Measurements from ENCODE around the gene SORCS2. TPM values are rescaled to one million over a fixed set of nuclear protein-coding genes. Genes with fewer than 3 reads are reported as not detected.

SORCS2 gene
- total and polyA plus RNA-seq, 2 of the 4 experiments (the other 2 are of a cell fraction), result 0.36 to 0.62 TPM

GRCh38 chr4:7766661-7767345, 574.5 kb downstream of the SORCS2 start:
- Histone ChIP-seq H3K4me2 (ENCODE audit: low read depth, low read length) (no peak overlapping the region), H3K9me1 (ENCODE audit: insufficient read depth, low read length) (peaks cover 13% of the 10 kb centered on the region; the same call in 1 of the 2 replicates), H2AK9ac (replicated peaks; ENCODE audit: low read depth, low read length, poor library complexity) (no peak overlapping the region), H3K79me1 (ENCODE audit: low read depth in 1 of 2, low read length in 2 of 2) (peaks cover 27 to 81% of the 10 kb centered on the region in 2 experiments), H3K18ac (ENCODE audit: low read depth, low read length) (no peak overlapping the region), H3K9me3 (ENCODE audit: control insufficient read depth, insufficient read depth, low read length) (no peaks in the 10 kb centered on the region), H2BK15ac (ENCODE audit: low read depth, low read length) (no peak overlapping the region), H3K9ac (ENCODE audit: low read depth, low read length) (no peak overlapping the region), H2BK120ac (ENCODE audit: low read depth, low read length) (no peak overlapping the region), H4K91ac (ENCODE audit: insufficient read depth, low read depth, low read length) (no peak overlapping the region), H4K20me1 (ENCODE audit: insufficient read depth, low read length) (peaks cover 60% of the 10 kb centered on the region), H3K4ac (ENCODE audit: low read depth, low read length) (no peak overlapping the region), H4K5ac (ENCODE audit: low read depth, low read length) (no peak overlapping the region), H4K8ac (ENCODE audit: low read depth in 2 of 2, low read length in 2 of 2) (no peak overlapping the region), H3K27me3 (ENCODE audit: control insufficient read depth, insufficient read depth, low read length) (no peaks in the 10 kb centered on the region), H2BK20ac (ENCODE audit: low read depth, low read length) (no peak overlapping the region), H3K4me3 (ENCODE audit: insufficient read depth, low read depth, low read length) (no peak overlapping the region), H3K14ac (replicated peaks; ENCODE audit: low read depth, low read length) (no peak overlapping the region), H3K4me1 (ENCODE audit: control insufficient read depth, insufficient read depth, low read length) (peaks cover 4% of the 10 kb centered on the region), H3K23ac (ENCODE audit: low read depth, low read length) (no peak overlapping the region), H2BK5ac (ENCODE audit: low read depth, low read length, poor library complexity, severe bottlenecking) (no peak overlapping the region), H3K56ac (ENCODE audit: extremely low read depth, insufficient read depth, low read length) (no peak overlapping the region), H3K36me3 (ENCODE audit: control insufficient read depth, insufficient read depth, low read length) (peaks cover 91% of the 10 kb centered on the region), H3K27ac (ENCODE audit: insufficient read depth, low read length) (no peak overlapping the region), H2AFZ (replicated peaks; ENCODE audit: low read length, poor library complexity) (no peak overlapping the region), H2AK5ac (ENCODE audit: low read depth, low read length) (no peak overlapping the region)
- in situ Hi-C loops (cut with MboI; ENCODE audit: low sequenced_read_pairs), result loop anchor here (10.0 kb wide), 1 partner anchor 218 kb away; no protein-coding TSS in a partner anchor
- ATAC-seq (ENCODE audit: low read depth) (no peak), DNase-seq (no peak)
- ChIA-PET POLR2A (ENCODE audit: unreplicated experiment) (no interaction called here), CTCF (interaction anchor here (2.2 kb wide), 1 partner anchor 38 kb away, joined by 5 read pairs; no protein-coding TSS in a partner anchor)
- intact Hi-C loops (cut with micrococcal nuclease), result no loop called here
- no TSS peak for BruUV-seq (replicated peaks)
- dilution Hi-C loops (cut with HindIII; ENCODE audit: low sequenced_read_pairs, unreplicated experiment), result no loop called here
- TF ChIP-seq RCOR1 (IDR thresholded peaks at IDR 0.05; ENCODE audit: insufficient replicate concordance, low read length) (no peak), RFX5 (IDR thresholded peaks at IDR 0.05; ENCODE audit: low read depth, low read length) (no peak), POLR2A (IDR thresholded peaks at IDR 0.05; ENCODE audit: low read depth, low read length) (no peak), USF2 (IDR thresholded peaks at IDR 0.05; ENCODE audit: low read depth, low read length) (no peak), FOS (IDR thresholded peaks at IDR 0.05; ENCODE audit: low read depth, low read length) (no peak), MAFK (IDR thresholded peaks at IDR 0.05; ENCODE audit: low read depth, low read length) (no peak), BHLHE40 (IDR thresholded peaks at IDR 0.05; ENCODE audit: low read depth, low read length) (no peak), MXI1 (IDR thresholded peaks at IDR 0.05; ENCODE audit: borderline replicate concordance, low read depth, low read length) (no peak), SMC3 (IDR thresholded peaks at IDR 0.05; ENCODE audit: low read depth, low read length) (no peak)
- TF ChIP-seq, protein P1, sequence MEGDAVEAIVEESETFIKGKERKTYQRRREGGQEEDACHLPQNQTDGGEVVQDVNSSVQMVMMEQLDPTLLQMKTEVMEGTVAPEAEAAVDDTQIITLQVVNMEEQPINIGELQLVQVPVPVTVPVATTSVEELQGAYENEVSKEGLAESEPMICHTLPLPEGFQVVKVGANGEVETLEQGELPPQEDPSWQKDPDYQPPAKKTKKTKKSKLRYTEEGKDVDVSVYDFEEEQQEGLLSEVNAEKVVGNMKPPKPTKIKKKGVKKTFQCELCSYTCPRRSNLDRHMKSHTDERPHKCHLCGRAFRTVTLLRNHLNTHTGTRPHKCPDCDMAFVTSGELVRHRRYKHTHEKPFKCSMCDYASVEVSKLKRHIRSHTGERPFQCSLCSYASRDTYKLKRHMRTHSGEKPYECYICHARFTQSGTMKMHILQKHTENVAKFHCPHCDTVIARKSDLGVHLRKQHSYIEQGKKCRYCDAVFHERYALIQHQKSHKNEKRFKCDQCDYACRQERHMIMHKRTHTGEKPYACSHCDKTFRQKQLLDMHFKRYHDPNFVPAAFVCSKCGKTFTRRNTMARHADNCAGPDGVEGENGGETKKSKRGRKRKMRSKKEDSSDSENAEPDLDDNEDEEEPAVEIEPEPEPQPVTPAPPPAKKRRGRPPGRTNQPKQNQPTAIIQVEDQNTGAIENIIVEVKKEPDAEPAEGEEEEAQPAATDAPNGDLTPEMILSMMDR (conservative IDR thresholded peaks at IDR 0.05; ENCODE audit: low read depth, low read length), result no peak
- WGBS, 2 experiments (ENCODE audit: extremely low coverage in 2 of 2, insufficient read length in 1 of 2), result 93% methylated on average over 14 of the region's 23 CpGs; no CpG with 5 or more reads in 1 of the 2 experiments
